ENCODE measurements around the gene KRTCAP2.

- TF ChIP-seq CTCF (IDR thresholded peaks at IDR 0.05) (peak; percentile 93 to 100 (median 99)), POLR2A (IDR thresholded peaks at IDR 0.05) (no peak)
These were observed at the start of gene KRTCAP2 for GRCh38 chr1:155172732-155173477.
